Astrocyte (in vitro differentiated cells and primary cell): Measurements from ENCODE around the gene STRIP2. TPM values are rescaled to one million over a fixed set of nuclear protein-coding genes. Genes with fewer than 3 reads are reported as not detected.
"Not testable (repeated sequence)": the region's sequence is repeated elsewhere in the genome, so short reads cannot be mapped to it uniquely, and the experiment has no call there.

ENCODE experiments used
- DNase-seq: peaks from one replicate; pipeline ENCODE4 v3.0.0-alpha.2; 2010; ENCODE audit warnings: low read depth
- FAIRE-seq: peaks from 2 replicates; lab custom pipeline; 2011; peaks lifted over from hg19 to GRCh38; lab: Jason Lieb, UNC
- H2AFZ ChIP-seq: 2 replicates; pipeline ENCODE4 v1.6.0; 2012; ENCODE audit warnings: low read depth, low read length, inconsistent platforms
- H3K27ac ChIP-seq: 2 replicates; pipeline ENCODE4 v1.5.1; 2011; ENCODE audit warnings: low read depth, low read length, inconsistent platforms
- H3K27me3 ChIP-seq: 2 replicates; pipeline ENCODE4 v1.6.0; 2011; ENCODE audit warnings: low read length, inconsistent platforms; ENCODE audit not compliant: insufficient read depth
- H3K36me3 ChIP-seq: 2 replicates; pipeline ENCODE4 v1.5.1; 2011; ENCODE audit warnings: low read length, inconsistent platforms; ENCODE audit not compliant: insufficient read depth
- H3K4me1 ChIP-seq: 2 replicates; pipeline ENCODE4 v1.5.1; 2011; ENCODE audit warnings: low read length, inconsistent platforms; ENCODE audit not compliant: insufficient read depth
- H3K4me2 ChIP-seq: 2 replicates; pipeline ENCODE4 v1.6.0; 2012; ENCODE audit warnings: low read length, inconsistent platforms
- H3K4me3 ChIP-seq: 2 replicates; pipeline ENCODE4 v1.5.1; 2011; ENCODE audit warnings: low read depth, mild to moderate bottlenecking, low read length, inconsistent platforms; ENCODE audit not compliant: insufficient read depth
- H3K79me2 ChIP-seq: 2 replicates; pipeline ENCODE4 v1.6.0; 2012; ENCODE audit warnings: mild to moderate bottlenecking, low read length, inconsistent platforms; ENCODE audit not compliant: insufficient read depth
- H3K9ac ChIP-seq: 2 replicates; pipeline ENCODE4 v1.6.0; 2012; ENCODE audit warnings: mild to moderate bottlenecking, low read length, inconsistent platforms
- H3K9me3 ChIP-seq: 2 replicates; pipeline ENCODE4 v1.5.1; 2012; ENCODE audit warnings: low read depth, mild to moderate bottlenecking, low read length, inconsistent platforms; ENCODE audit not compliant: insufficient read depth
- H4K20me1 ChIP-seq: 2 replicates; pipeline ENCODE4 v1.6.0; 2012; ENCODE audit warnings: low read length, inconsistent platforms; ENCODE audit not compliant: insufficient read depth
- H3K27ac Mint-ChIP-seq: one replicate; pipeline ENCODE4 v1.8.0; 2021; ENCODE audit warnings: mild to moderate bottlenecking, mixed read lengths; ENCODE audit not compliant: unreplicated experiment
- H3K27me3 Mint-ChIP-seq: one replicate; pipeline ENCODE4 v1.8.0; 2021; ENCODE audit warnings: low read depth, mixed read lengths; ENCODE audit not compliant: unreplicated experiment
- H3K36me3 Mint-ChIP-seq: one replicate; pipeline ENCODE4 v1.8.0; 2021; ENCODE audit warnings: low read depth, mixed read lengths; ENCODE audit not compliant: unreplicated experiment
- H3K4me1 Mint-ChIP-seq: one replicate; pipeline ENCODE4 v1.8.0; 2021; ENCODE audit warnings: low read depth, mixed read lengths; ENCODE audit not compliant: unreplicated experiment
- H3K4me3 Mint-ChIP-seq: one replicate; pipeline ENCODE4 v1.8.0; 2021; ENCODE audit warnings: mild to moderate bottlenecking, moderate library complexity, mixed read lengths; ENCODE audit not compliant: unreplicated experiment
- H3K9me3 Mint-ChIP-seq: one replicate; pipeline ENCODE4 v1.8.0; 2021; ENCODE audit warnings: mild to moderate bottlenecking, mixed read lengths; ENCODE audit not compliant: unreplicated experiment
- CTCF ChIP-seq: IDR thresholded peaks from 2 replicates; pipeline ENCODE4 v1.5.1; 2011; ENCODE audit warnings: low read depth, mild to moderate bottlenecking, inconsistent platforms, low read length, moderate library complexity; ENCODE audit not compliant: insufficient read depth
- EZH2 ChIP-seq: IDR thresholded peaks from 2 replicates; pipeline ENCODE4 v1.6.1; 2012; ENCODE audit warnings: mild to moderate bottlenecking, low read length, inconsistent platforms; ENCODE audit not compliant: insufficient read depth
- total RNA-seq: library from RNA; stranded (reverse); gene quantifications from 2 replicates; pipeline ENCODE4 v1.2.1, GENCODE V29; 2021

STRIP2 gene
- total RNA-seq, 1 donor from 2014 or later, result 1.3 TPM

GRCh38 chr7:129469930-129470329 lies 35.7 kb downstream of the STRIP2 start:
- Histone ChIP-seq H3K4me3 (no peak overlapping the region), H3K27me3 (no peaks in the 10 kb centered on the region), H3K9ac (no peak overlapping the region), H3K4me2 (no peak overlapping the region), H3K9me3 (no peaks in the 10 kb centered on the region), H3K4me1 (no peaks in the 10 kb centered on the region), H2AFZ (no peak overlapping the region), H3K27ac (no peak overlapping the region), H3K36me3 (no peaks in the 10 kb centered on the region), H3K79me2 (no peaks in the 10 kb centered on the region), H4K20me1 (no peaks in the 10 kb centered on the region)
- no peaks in the 10 kb centered on the region for H3K27me3 Mint-ChIP-seq
- TF ChIP-seq EZH2 (no peak), CTCF (no peak)
- DNase-seq, result no peak
- FAIRE-seq, result no peak
- H3K4me1 Mint-ChIP-seq, result peaks cover 2% of the 10 kb centered on the region
- H3K4me3 Mint-ChIP-seq, result no peak overlapping the region
- H3K27ac Mint-ChIP-seq, result no peak overlapping the region
- no peaks in the 10 kb centered on the region for H3K9me3 Mint-ChIP-seq
- no peaks in the 10 kb centered on the region for H3K36me3 Mint-ChIP-seq

GRCh38 chr7:129470411-129470810 lies 36.2 kb downstream of the STRIP2 start:
- Histone ChIP-seq H3K79me2 (no peaks in the 10 kb centered on the region), H3K36me3 (no peaks in the 10 kb centered on the region), H3K4me1 (no peaks in the 10 kb centered on the region), H4K20me1 (no peaks in the 10 kb centered on the region), H3K4me3 (no peak overlapping the region), H3K4me2 (no peak overlapping the region), H3K9me3 (no peaks in the 10 kb centered on the region), H3K27ac (no peak overlapping the region), H3K9ac (no peak overlapping the region), H2AFZ (no peak overlapping the region), H3K27me3 (no peaks in the 10 kb centered on the region)
- H3K27me3 Mint-ChIP-seq, result no peaks in the 10 kb centered on the region
- FAIRE-seq, result no peak
- DNase-seq, result no peak
- H3K27ac Mint-ChIP-seq, result no peak overlapping the region
- H3K36me3 Mint-ChIP-seq, result no peaks in the 10 kb centered on the region
- H3K9me3 Mint-ChIP-seq, result no peaks in the 10 kb centered on the region
- peaks cover 2% of the 10 kb centered on the region for H3K4me1 Mint-ChIP-seq
- TF ChIP-seq EZH2 (no peak), CTCF (no peak)
- H3K4me3 Mint-ChIP-seq, result no peak overlapping the region

DNA sequence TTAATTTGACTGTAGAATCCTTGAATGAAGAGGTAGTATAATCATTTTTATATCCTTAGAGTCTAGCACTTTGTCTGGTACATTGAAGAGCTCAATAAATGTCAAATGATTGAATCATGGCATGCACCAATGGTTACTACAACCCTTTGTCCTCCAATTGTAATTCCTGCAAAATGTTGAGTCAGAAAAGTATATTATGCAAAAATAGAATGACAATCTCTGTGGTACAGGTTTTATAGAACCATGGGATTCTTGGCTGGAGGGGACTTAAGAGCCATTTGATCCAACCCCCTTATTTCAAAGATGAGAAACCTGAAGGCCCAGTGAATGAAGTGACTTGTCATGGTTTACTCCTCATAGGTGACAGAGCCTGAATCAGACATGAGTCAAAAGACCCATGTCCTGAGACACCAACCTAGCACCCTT lies 37.2 kb downstream of the STRIP2 start:
- Mint-ChIP-seq H3K4me1 (peaks cover 2% of the 10 kb centered on the region), H3K27me3 (no peaks in the 10 kb centered on the region), H3K27ac (no peak overlapping the region), H3K9me3 (no peaks in the 10 kb centered on the region), H3K36me3 (no peaks in the 10 kb centered on the region), H3K4me3 (no peak overlapping the region)
- no peak overlapping the region for H3K27ac ChIP-seq
- H3K4me1 ChIP-seq, result no peaks in the 10 kb centered on the region
- no peak overlapping the region for H2AFZ ChIP-seq
- FAIRE-seq, result no peak
- H3K36me3 ChIP-seq, result no peaks in the 10 kb centered on the region
- no peak overlapping the region for H3K9ac ChIP-seq
- H3K27me3 ChIP-seq, result no peaks in the 10 kb centered on the region
- no peak overlapping the region for H3K4me2 ChIP-seq
- no peak for DNase-seq
- TF ChIP-seq EZH2 (no peak), CTCF (no peak)
- no peak overlapping the region for H3K4me3 ChIP-seq
- no peaks in the 10 kb centered on the region for H3K9me3 ChIP-seq
- no peaks in the 10 kb centered on the region for H4K20me1 ChIP-seq
- no peaks in the 10 kb centered on the region for H3K79me2 ChIP-seq

- H3K4me2 ChIP-seq, FAIRE-seq, H3K4me3 Mint-ChIP-seq, H3K27me3 ChIP-seq, H3K27me3 Mint-ChIP-seq, H3K9me3 Mint-ChIP-seq, H3K27ac Mint-ChIP-seq, H3K27ac ChIP-seq, H3K36me3 Mint-ChIP-seq, H3K4me1 Mint-ChIP-seq, H3K9me3 ChIP-seq, H3K4me1 ChIP-seq, DNase-seq, H3K36me3 ChIP-seq, H4K20me1 ChIP-seq, H2AFZ ChIP-seq, H3K79me2 ChIP-seq, H3K9ac ChIP-seq, H3K4me3 ChIP-seq: not testable (repeated sequence)
Measured at GRCh38 chr7:129475931-129476330, 41.7 kb downstream of the STRIP2 start.
